ENCODE results near the gene GRB7. TPM values are rescaled to one million over a fixed set of nuclear protein-coding genes. Genes with fewer than 3 reads are reported as not detected.

Gene GRB7
- total RNA-seq, 3 donors from 2014 or later = 27.9 to 69.2 TPM; not detected in 1

GRCh38 chr17:39792526-39793221 is 54.9 kb downstream of the GRB7 start:
- H3K4me1 ChIP-seq = no peaks in the 10 kb centered on the region
- intact Hi-C loops (cut with DNase I; ENCODE audit: low total_unique reads) = no loop called here
- TF ChIP-seq POLR2AphosphoS5 (IDR thresholded peaks at IDR 0.05) = no peak
- TF ChIP-seq CTCF (IDR thresholded peaks at IDR 0.05) = no peak
- TF ChIP-seq POLR2A (IDR thresholded peaks at IDR 0.05) = no peak
- H3K27ac ChIP-seq = no peak overlapping the region
- no peaks in the 10 kb centered on the region for H3K9me3 ChIP-seq
- no peaks in the 10 kb centered on the region for H3K36me3 ChIP-seq
- no peak for DNase-seq (ENCODE audit: low spot score in 2 of 2)
- no peaks in the 10 kb centered on the region for H3K27me3 ChIP-seq
- no peak overlapping the region for H3K4me3 ChIP-seq

DNA sequence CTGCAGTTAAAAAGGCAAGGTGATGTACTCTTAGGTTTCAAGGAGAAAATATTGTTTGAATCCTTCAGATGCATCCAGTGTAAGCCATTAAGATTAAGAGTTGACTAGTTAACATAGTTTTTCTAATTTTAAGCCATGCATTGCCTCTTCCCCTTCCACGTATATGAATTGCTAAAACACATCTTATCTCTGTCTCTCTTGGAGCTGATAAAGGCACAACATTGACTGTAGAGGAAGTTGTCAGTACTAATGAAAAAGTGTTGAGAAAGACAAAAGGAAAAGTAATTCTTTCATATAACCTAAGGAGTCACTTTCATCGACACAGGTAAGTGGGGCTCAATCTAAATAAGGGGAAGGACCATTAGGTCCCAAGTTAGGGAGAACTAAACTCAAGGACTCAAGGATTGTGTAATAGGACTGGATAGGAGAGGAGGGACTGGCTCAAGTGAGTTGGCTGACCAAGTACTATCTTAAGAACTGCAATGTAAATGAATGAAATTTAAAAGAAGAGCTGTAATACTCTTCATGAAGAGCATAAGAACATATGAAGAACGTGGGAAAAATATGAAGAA is 55.6 kb downstream of the GRB7 start:
- Histone ChIP-seq H3K4me1 (no peaks in the 10 kb centered on the region), H3K36me3 (no peaks in the 10 kb centered on the region), H3K4me3 (no peak overlapping the region), H3K27ac (no peak overlapping the region), H3K9me3 (no peaks in the 10 kb centered on the region), H3K27me3 (no peaks in the 10 kb centered on the region)
- intact Hi-C loops (cut with DNase I; ENCODE audit: low total_unique reads) = no loop called here
- DNase-seq (ENCODE audit: low spot score in 2 of 2) = no peak
- TF ChIP-seq POLR2AphosphoS5 (IDR thresholded peaks at IDR 0.05) (no peak), POLR2A (IDR thresholded peaks at IDR 0.05) (no peak), CTCF (IDR thresholded peaks at IDR 0.05) (no peak)

DNA sequence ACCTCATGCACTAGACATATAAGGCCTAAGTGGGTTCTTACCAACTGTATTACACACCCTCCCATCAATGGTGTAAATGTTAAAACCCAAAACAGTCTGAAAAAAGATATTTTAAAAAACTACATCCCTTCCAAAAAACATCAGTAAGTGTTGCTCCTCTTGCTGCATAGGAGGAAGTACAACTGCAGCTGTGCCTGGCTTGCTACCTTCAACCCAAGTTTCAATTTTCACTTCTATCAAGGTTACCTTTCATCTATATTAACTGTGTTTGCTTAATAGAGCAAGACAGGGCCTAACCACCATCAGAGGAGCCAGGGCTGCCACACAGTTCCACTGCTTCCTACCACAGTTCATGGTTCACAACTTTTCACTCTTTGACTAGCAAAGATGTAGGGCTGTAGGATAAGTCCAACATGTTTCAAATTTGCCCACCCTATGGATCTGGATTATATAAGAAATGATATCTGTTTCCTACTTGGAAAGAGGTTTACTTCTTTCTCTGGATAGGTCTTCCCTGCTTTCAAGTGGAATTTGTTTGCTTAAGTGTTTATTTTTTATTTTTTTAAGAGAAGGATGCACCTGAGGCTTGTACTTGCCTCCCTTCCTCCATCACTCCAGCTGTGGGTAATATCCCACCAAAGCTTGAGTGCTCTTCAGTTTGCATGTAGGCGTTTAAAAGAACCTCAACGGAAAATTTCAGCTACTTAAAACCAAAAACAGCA is 56.7 kb downstream of the GRB7 start:
- no peaks in the 10 kb centered on the region for H3K27me3 ChIP-seq
- H3K9me3 ChIP-seq = no peaks in the 10 kb centered on the region
- H3K36me3 ChIP-seq = no peaks in the 10 kb centered on the region
- TF ChIP-seq CTCF (IDR thresholded peaks at IDR 0.05) (no peak), POLR2AphosphoS5 (IDR thresholded peaks at IDR 0.05) (no peak), POLR2A (IDR thresholded peaks at IDR 0.05) (no peak)
- intact Hi-C loops (cut with DNase I; ENCODE audit: low total_unique reads) = no loop called here
- DNase-seq (ENCODE audit: low spot score in 2 of 2) = no peak
- H3K4me3 ChIP-seq = no peak overlapping the region
- H3K27ac ChIP-seq = no peak overlapping the region
- H3K4me1 ChIP-seq = no peaks in the 10 kb centered on the region

Other genes starting within 250 kb of the GRB7 start
- gene NEUROD2, start 130.0 kb upstream of the GRB7 start, total RNA-seq = not detected
- gene PPP1R1B, start 111.0 kb upstream of the GRB7 start, total RNA-seq = 10 to 100 TPM; 22.6 to 71.3 (median 67.5) TPM
- 10 to 100 TPM; 37.0 to 43.9 (median 42.0) TPM for gene STARD3, start 100.8 kb upstream of the GRB7 start, total RNA-seq
- gene TCAP, start 72.6 kb upstream of the GRB7 start, total RNA-seq = under 1 TPM; 0.48 to 0.73 (median 0.66) TPM
- 1 to 10 TPM; 1.6 to 9.5 (median 5.1) TPM for gene PNMT, start 69.5 kb upstream of the GRB7 start, total RNA-seq
- gene PGAP3, start 49.9 kb upstream of the GRB7 start, total RNA-seq = 10 to 100 TPM; 11.7 to 23.7 (median 21.6) TPM
- 100 to 1,000 TPM in 1 of 3 donors, 10 to 100 TPM in 2; 13.1 to 118 (median 59.0) TPM for gene ERBB2, start 37.9 kb upstream of the GRB7 start, total RNA-seq
- 10 to 100 TPM; 50.7 to 68.2 (median 61.6) TPM for gene MIEN1, start 7.4 kb upstream of the GRB7 start, total RNA-seq
- gene IKZF3, start 126.4 kb downstream of the GRB7 start, total RNA-seq = 1 to 10 TPM; 1.8 to 4.8 (median 2.3) TPM
- not detected for gene ZPBP2, start 130.3 kb downstream of the GRB7 start, total RNA-seq
- gene GSDMB, start 180.7 kb downstream of the GRB7 start, total RNA-seq = 10 to 100 TPM in 2 of 3 donors, 1 to 10 TPM in 1; 9.1 to 19.0 (median 15.8) TPM
- 100 to 1,000 TPM in 2 of 3 donors, 10 to 100 TPM in 1; 90.5 to 158 (median 104) TPM for gene ORMDL3, start 189.7 kb downstream of the GRB7 start, total RNA-seq
- gene LRRC3C, start 189.8 kb downstream of the GRB7 start, total RNA-seq = 1 to 10 TPM in 1 of 3 donors, not detected in 2; 1.2 TPM
- gene GSDMA, start 225.1 kb downstream of the GRB7 start, total RNA-seq = 1 to 10 TPM in 1 of 3 donors, under 1 TPM in 1, not detected in 1; 0.44 to 3.4 TPM
- 10 to 100 TPM; 79.4 to 83.0 (median 81.0) TPM for gene PSMD3, start 242.9 kb downstream of the GRB7 start, total RNA-seq